Heart left ventricle (tissue), 13 donors: ENCODE measurements around the gene DLX4.

Experiments used
- POLR2A ChIP-seq, 2 donors: fragments of 450-650 bp; IDR thresholded peaks; one replicate each; pipeline ENCODE4 v1.6.1; 2017; ENCODE audit warnings: antibody characterized with exemption in 2 of 2, mild to moderate bottlenecking in 2 of 2, moderate library complexity in 2 of 2
- TF ChIP-seq, protein P1 (sequence below), 12 donors: fragments of 200-600 bp; sonication (generic) in 4 of 12; IDR thresholded peaks; one replicate each; pipeline versions ENCODE4 v1.5.0 to v1.8.0; 2018 to 2022; ENCODE audit warnings: antibody characterized with exemption in 12 of 12, mild to moderate bottlenecking in 5 of 12
- donor health status: ischemic (EF 13 %, LVEDD 7.1; RV severe dilation, severe dysfunction).
- donor health status: DM: no; HTN: yes; CAD: no.
- donor health status: DM: no; HTN: no; CAD: no.
- donor health status: ischemic (EF 25% LVEDD 6.9; RV normal size, moderate dysfunction).
- donor health status: ischemic (EF 25% LVEDD 5.7; RV mildly dilated, moderate dysfunction).
- donor health status: ischemic (EF 35%, LVEDD 5.7; RV mildly dilated, moderate dysfunction).
- donor health status: nonischemic (EF 11% LVEDD 7.7; RV severe dilation, severe dysfunction).
- donor health status: DM: yes; HTN: yes; CAD: no.
- donor health status: PGD.
- donor health status: ischemic (EF 29% LVEDD 5.4; RV normal size, mild dysfunction).
- donor health status: nonischemic (EF 23%, LVEDD 6.1; RV moderate dilation, normal function).

DNA sequence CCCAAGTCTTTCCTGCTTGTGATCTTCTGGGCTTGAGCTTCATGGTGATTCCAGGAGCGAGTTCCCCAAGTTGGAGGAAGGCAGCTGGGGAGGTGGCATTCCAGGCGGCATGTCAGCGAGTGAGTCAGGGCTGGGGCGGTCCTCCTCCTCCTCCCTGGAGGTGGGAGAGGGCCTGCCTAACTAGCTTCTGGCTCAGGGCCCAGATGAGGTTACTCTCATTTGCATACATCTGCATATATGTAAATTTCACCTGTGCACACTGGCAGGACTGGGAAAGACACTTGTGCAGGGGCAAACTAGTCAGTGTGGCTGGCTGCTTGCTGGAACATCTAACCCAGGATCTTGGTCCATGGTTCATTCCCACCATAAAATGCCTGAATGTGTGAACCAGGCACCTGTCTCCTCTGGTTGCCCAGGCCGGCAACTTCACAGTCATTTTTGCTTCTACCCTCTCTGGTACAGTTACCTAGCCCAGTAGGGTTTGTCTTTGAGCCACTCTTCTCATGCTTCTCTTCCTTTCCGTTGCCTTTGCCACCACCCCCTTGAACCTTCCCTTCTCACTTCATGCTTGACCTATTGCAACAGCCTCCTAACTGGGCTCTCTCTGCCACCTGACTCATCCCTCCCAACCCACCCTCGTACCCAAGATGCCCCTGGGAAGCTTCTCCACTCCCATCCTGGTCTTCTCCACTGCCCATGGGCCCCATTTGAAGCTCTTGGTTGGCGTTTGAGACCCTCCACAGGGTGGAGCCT lies 9.6 kb upstream of the DLX4 start:
- TF ChIP-seq, protein P1, sequence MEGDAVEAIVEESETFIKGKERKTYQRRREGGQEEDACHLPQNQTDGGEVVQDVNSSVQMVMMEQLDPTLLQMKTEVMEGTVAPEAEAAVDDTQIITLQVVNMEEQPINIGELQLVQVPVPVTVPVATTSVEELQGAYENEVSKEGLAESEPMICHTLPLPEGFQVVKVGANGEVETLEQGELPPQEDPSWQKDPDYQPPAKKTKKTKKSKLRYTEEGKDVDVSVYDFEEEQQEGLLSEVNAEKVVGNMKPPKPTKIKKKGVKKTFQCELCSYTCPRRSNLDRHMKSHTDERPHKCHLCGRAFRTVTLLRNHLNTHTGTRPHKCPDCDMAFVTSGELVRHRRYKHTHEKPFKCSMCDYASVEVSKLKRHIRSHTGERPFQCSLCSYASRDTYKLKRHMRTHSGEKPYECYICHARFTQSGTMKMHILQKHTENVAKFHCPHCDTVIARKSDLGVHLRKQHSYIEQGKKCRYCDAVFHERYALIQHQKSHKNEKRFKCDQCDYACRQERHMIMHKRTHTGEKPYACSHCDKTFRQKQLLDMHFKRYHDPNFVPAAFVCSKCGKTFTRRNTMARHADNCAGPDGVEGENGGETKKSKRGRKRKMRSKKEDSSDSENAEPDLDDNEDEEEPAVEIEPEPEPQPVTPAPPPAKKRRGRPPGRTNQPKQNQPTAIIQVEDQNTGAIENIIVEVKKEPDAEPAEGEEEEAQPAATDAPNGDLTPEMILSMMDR (IDR thresholded peaks at IDR 0.05), result no peak
- TF ChIP-seq POLR2A (IDR thresholded peaks at IDR 0.05), result no peak
